ENCODE data around the gene CIB2. TPM values are rescaled to one million over a fixed set of nuclear protein-coding genes. Genes with fewer than 3 reads are reported as not detected.

CIB2 gene
- total RNA-seq, 1 donor from 2014 or later, result 16.4 TPM

DNA sequence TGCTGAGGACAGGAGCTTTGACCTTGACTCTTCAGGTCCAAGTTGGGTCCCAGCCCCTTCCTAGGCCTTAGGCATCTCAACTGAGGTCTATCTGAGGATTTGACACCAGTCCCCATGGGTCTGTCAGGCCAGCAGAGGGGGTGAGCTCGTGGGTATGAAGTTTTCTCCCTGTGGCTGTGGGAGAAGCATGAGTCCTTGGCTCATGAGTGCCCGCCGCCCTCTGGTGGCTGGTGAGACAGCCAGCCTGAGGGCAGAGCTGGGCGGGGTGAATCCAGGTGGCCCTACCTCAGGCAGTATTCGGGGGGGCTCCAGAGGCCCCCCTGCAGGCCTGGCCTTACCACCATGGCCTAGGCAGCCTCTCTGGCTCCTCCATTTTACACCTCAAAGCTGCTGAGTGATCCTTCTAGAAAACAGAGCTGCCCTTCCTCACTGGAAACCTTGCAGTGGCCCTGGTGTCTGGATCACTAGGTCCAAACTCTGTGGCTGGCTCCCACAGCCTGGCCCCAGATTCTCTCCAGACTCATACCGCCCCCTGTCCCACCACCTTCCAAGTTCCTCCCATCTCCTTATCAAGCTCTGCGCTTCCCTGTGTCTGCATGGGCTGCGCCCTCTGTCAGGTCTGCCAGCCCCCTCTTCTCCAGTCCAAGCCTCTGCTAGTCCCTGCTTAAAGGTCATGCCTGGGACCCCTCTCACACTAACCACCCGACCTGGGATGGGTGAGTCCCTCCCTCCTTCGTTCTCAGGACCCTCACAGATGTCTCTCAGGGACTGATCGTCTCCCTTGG, 22.8 kb downstream of the CIB2 start:
- Mint-ChIP-seq H3K4me1 (ENCODE audit: unreplicated experiment) (peaks cover 14% of the 10 kb centered on the region), H3K36me3 (ENCODE audit: low read depth, unreplicated experiment) (no peaks in the 10 kb centered on the region), H3K27me3 (ENCODE audit: unreplicated experiment) (peaks cover 4% of the 10 kb centered on the region), H3K4me3 (ENCODE audit: unreplicated experiment) (peak overlapping the region; percentile 44), H3K9me3 (ENCODE audit: unreplicated experiment) (no peaks in the 10 kb centered on the region), H3K27ac (ENCODE audit: unreplicated experiment) (no peak overlapping the region)
- DNase-seq (ENCODE audit: low spot score), result peak; percentile 87
- TF ChIP-seq, protein P1, sequence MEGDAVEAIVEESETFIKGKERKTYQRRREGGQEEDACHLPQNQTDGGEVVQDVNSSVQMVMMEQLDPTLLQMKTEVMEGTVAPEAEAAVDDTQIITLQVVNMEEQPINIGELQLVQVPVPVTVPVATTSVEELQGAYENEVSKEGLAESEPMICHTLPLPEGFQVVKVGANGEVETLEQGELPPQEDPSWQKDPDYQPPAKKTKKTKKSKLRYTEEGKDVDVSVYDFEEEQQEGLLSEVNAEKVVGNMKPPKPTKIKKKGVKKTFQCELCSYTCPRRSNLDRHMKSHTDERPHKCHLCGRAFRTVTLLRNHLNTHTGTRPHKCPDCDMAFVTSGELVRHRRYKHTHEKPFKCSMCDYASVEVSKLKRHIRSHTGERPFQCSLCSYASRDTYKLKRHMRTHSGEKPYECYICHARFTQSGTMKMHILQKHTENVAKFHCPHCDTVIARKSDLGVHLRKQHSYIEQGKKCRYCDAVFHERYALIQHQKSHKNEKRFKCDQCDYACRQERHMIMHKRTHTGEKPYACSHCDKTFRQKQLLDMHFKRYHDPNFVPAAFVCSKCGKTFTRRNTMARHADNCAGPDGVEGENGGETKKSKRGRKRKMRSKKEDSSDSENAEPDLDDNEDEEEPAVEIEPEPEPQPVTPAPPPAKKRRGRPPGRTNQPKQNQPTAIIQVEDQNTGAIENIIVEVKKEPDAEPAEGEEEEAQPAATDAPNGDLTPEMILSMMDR (IDR thresholded peaks at IDR 0.05; ENCODE audit: unreplicated experiment), result peak; percentile 84

DNA sequence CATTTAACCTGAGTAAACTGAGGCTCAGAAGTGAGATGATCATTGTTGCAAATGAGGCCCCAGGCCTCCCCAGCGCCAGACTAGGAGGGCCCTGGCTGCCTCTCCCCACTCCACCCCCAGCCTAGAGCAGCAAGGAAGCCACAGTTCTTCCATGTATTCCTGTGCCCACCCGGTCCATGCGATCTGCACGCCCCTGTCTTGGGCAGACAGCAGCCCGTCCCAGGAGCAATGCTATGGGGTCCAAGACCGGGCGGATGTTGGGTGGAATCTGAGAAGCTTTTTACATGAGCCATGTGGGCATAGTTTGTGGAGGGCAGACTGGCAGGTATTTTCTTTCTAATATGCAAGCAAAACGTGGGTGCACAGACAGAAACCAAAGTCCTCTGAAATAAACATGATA, 23.8 kb downstream of the CIB2 start:
- H3K4me3 Mint-ChIP-seq (ENCODE audit: unreplicated experiment), result no peak overlapping the region

DNA sequence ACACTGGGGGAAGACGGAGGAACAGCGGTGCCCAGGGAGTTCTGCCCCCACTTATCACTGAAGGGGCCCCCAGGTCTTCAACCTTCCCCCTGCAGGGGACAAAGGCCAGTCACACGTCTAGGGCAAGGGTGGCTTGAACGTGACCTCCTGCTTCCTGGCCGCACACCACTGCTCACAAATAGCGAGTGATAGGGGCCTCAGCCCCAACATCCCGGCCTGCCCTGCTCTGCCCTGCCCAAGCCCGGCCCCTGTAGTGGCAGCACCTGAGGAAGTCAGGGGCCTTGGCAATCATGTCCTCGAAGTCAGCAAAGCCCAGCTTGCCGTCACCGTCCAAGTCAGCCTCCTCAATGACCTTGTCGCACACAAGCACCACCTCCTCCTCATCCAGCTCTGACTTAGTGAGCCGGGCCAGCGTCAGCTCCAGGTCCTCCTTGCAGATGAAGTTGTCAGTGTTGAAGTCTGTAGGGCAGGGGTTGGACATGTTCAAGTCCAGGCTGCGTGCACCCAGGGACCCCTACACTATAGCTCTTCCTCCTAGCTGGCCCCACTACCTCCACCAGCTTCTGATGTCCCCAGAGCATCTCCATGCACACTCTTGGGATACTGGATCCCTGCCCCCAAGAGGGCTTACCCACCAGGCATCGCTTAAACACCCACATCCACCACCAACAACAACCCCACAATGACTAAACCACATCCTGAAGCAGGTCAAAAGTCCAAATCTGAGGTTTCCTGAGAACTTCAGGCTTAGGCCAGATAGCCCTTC, 25.6 kb downstream of the CIB2 start:
- Mint-ChIP-seq H3K4me1 (ENCODE audit: unreplicated experiment) (peaks cover 14% of the 10 kb centered on the region), H3K27me3 (ENCODE audit: unreplicated experiment) (peaks cover 4% of the 10 kb centered on the region), H3K4me3 (ENCODE audit: unreplicated experiment) (no peak overlapping the region), H3K9me3 (ENCODE audit: unreplicated experiment) (no peaks in the 10 kb centered on the region), H3K27ac (ENCODE audit: unreplicated experiment) (no peak overlapping the region), H3K36me3 (ENCODE audit: low read depth, unreplicated experiment) (no peaks in the 10 kb centered on the region)
- TF ChIP-seq, protein P1 (IDR thresholded peaks at IDR 0.05; ENCODE audit: unreplicated experiment), result no peak
- no peak for DNase-seq (ENCODE audit: low spot score)

More for the DNA sequence above, 23.8 kb downstream of the CIB2 start:
- peaks cover 14% of the 10 kb centered on the region for H3K4me1 Mint-ChIP-seq (ENCODE audit: unreplicated experiment)
- H3K27me3 Mint-ChIP-seq (ENCODE audit: unreplicated experiment), result peaks cover 4% of the 10 kb centered on the region
- no peaks in the 10 kb centered on the region for H3K9me3 Mint-ChIP-seq (ENCODE audit: unreplicated experiment)
- TF ChIP-seq, protein P1 (IDR thresholded peaks at IDR 0.05; ENCODE audit: unreplicated experiment), result no peak
- no peak for DNase-seq (ENCODE audit: low spot score)
- no peak overlapping the region for H3K27ac Mint-ChIP-seq (ENCODE audit: unreplicated experiment)
- H3K36me3 Mint-ChIP-seq (ENCODE audit: low read depth, unreplicated experiment), result no peaks in the 10 kb centered on the region

DNA sequence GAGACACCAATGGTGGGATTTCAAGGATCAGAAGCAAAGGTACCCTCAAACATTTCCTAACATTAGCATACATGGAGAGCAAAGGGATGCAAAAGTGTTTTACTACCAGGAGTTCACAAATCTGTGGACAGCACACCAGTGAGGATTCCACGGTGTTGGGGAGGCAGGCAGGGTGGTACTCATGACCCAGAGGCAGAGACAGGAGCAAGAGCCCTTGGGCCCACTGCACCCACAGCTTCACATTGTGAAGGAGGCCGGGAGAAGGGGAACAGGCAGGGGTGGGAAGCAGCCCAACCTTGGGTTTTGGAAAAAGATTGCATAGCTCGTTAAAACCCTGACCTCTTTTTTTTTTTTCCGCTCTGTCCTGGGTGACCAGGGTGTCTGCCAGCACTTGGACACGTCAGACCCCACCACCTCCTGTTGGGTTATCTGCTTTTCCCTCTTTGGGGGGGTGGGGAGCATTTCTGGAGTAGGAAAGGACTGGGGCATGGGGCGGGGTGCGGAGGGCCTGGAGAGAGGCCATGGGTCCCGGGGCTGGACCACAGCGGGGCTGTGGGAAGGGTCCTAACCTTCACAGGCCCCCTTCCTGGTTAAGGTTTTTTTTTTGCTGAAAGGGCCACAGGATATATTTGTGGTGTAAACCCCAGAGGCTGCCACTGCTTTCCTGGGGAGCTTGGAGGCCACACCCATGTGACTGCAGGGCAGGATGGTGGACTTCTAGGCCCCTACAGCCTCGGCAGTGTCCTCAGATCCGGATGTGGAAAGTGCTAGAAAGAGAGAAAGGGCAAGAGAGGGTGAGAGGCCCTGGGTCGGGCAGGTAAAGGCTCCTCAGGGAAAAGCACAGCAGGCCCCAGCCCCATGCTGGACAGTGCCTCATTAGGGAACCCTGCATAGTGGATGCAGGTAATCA, 26.4 kb downstream of the CIB2 start:
- TF ChIP-seq, protein P1 (IDR thresholded peaks at IDR 0.05; ENCODE audit: unreplicated experiment), result no peak
- H3K4me1 Mint-ChIP-seq (ENCODE audit: unreplicated experiment), result peaks cover 14% of the 10 kb centered on the region
- DNase-seq (ENCODE audit: low spot score), result no peak
- H3K4me3 Mint-ChIP-seq (ENCODE audit: unreplicated experiment), result no peak overlapping the region
- H3K9me3 Mint-ChIP-seq (ENCODE audit: unreplicated experiment), result no peaks in the 10 kb centered on the region
- H3K36me3 Mint-ChIP-seq (ENCODE audit: low read depth, unreplicated experiment), result no peaks in the 10 kb centered on the region
- H3K27ac Mint-ChIP-seq (ENCODE audit: unreplicated experiment), result no peak overlapping the region
- peaks cover 4% of the 10 kb centered on the region for H3K27me3 Mint-ChIP-seq (ENCODE audit: unreplicated experiment)
